GM19328 (cell line): Measurements from ENCODE around the gene NMT1.

Experiments used
- ATAC-seq: cut with Tn5 transposase; IDR thresholded peaks from one replicate; pipeline ENCODE4 v1.9.1; 2021; ENCODE audit warnings: mild to moderate bottlenecking, moderate library complexity; ENCODE audit not compliant: unreplicated experiment

The NMT1 gene

DNA sequence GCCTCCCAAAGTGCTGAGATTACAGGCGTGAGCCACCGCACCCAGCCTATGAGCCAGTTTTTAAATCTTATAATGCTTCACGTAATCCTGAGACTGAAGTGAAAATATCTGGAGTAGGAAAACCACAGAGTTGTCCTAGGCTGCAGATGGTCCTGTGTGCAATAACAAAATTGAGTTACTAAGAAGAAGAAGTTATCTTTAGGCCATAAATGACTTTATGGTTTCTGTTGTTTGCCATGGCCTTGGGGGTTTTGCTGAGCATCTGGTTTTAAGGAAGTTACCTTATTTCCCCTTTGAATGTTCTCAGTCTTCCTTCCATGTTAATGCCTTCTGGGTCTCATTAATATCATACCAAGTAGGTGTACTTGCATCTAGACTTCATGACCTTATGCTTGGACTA, 16.5 kb downstream of the NMT1 start:
- ATAC-seq, result no peak

DNA sequence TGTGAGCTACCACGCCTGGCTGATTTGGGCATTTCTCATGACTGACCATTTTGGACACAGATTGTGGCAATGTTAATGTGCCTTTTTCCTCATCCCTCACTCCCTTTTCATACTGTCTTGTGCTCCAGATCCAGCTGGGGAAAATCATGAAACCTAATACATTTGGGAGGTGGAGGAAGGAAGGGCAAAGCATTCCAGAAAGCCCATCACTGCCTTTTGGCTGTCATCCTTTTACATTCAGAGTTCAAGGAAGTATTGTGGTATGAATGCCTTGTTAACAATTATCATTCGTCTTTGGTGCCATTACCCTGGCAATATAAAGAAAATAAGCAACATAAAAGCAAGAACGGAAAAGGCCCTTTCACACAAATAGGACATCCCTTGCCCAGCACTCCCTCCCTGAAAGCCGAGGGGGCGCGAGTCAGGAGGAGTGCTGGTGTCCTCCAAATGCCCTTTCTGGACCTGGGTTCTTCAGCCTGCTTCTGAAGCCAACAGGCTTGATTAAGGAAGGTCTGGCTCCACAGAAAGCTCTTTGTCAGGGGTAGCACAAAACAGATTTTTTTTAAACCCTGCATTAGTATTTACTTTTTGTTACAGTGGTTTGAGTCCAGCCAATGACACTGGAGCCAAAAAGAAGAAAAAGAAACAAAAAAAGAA, 20.1 kb downstream of the NMT1 start:
- ATAC-seq, result no peak

DNA sequence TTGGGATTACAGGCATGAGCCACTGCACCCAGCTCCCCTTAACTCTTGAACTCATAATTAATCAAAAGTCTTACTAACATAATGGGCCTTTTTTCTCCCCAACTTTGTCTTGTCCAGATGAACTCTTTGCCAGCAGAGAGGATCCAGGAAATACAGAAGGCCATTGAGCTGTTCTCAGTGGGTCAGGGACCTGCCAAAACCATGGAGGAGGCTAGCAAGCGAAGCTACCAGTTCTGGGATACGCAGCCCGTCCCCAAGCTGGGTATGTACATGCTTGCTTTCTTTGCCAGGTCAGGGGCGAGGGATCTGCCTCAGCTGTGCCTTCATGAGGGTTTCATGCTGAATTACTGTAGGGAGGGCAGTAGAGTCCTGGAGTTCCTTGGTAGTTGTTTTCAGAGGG, 25.3 kb downstream of the NMT1 start:
- ATAC-seq, result no peak

DNA sequence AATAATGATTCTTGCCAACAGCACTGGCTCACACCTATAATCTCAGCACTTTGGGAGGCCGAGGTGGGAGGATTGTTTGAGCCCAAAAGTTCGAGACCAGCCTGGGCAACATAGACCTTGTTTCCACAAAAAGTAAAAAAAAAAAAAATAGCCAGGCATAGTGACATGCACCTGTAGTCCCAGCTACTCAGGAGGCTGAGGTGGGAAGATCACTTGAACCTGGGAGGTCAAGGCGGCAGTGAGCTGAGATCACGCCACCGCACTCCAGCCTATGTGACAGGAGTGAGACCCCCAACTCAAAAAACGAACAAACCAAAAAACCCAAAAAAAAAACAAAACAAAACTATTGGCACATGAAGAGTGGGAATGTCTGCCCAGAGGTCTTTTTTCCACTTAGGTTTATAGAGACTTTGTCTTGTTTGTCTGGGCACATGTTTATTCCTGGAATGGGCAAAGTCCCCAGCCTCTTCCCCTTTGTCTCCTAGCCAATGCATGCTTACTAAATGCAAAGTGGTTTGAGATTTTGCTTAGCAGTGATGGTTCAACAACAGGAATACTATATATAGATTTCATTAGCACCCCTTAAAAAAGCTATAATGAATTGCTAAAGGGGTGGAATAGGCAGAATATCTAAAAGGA, 25.9 kb downstream of the NMT1 start:
- no peak for ATAC-seq

DNA sequence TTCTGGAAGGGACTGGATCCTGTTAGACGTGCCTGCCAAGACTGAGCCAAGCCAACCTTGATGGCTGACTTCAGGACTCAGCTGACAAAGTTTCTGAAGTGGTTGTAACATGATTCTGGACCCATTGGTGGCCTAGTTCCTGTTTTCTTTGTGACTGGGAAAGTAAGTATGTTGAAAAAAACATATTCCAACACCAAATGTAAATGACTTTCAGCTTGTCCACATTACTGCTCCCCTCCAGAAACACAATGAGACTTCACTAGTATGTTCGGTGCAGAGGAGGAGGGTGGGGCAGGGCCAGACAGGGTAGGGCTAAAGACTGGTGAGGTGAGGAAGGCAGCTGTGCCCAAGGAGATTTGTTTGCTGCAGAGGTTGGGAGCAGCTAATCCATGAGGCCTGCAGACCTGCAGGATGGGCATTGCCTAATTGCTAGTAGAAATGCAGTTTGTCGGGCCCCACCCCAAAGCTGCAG, 26.4 kb downstream of the NMT1 start:
- no peak for ATAC-seq

DNA sequence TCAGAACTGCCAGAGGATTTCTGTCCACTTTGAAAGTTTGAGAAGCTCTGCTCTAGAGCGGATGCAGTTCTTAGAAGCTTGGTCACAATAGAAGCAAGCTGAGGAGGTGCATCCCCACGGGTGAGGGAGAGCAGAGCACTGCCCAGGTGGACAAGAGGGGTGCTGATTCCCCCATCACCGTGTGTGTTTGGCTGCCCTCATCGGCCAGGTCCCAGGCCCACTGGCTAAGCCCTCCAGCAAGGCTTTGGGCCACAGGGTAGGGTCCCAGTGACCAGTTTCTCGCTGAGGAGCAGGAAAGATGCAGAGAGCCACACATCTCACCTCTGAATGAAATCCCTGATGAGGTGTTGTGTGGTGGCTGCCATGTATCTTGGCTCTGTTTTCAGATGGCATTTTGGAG, 26.9 kb downstream of the NMT1 start:
- ATAC-seq, result no peak

DNA sequence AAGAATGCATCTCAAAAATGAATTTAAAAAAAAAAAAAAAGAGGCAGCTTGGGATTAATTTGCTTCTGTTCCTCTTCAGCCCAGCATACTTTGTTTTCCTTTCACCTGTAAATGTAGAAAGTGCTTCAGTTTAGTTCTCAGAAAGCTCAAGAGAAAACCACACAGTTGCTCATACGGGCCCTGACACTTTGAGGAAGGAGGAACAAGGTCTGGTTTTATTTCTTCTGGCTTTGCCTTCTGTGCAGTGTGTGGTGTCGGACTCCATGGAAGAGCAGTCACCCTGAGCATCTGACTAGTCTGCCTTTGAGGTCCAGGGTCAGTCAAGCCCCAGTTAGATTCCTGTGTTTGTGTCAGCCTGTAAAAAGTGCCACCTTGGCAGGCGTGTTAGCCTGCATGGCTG, 27.6 kb downstream of the NMT1 start:
- no peak for ATAC-seq

DNA sequence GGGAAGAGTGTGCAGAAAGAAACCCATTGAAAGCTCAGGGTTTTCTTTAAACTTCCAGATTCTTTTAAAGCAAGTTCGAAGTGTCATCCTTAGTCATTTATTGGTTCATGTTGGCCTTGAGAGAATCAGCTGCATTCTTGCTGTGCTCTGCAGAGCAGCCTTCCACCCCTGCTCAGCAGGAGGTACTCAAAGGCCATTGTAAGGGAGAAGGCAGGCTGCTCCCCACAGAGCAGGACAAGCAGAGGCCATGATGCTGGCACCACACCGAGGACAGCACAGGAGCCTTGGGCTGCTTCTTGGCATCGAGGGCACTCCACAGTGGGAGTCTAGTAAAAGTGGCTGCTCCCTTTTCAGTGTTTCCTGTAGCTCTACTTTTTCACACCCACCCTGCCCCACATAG, 29.6 kb downstream of the NMT1 start:
- no peak for ATAC-seq

- no peak for ATAC-seq
Measured at GRCh38 chr17:45091778-45092425, 30.8 kb downstream of the NMT1 start.

GRCh38 chr17:45092911-45093430, 31.9 kb downstream of the NMT1 start:
- ATAC-seq, result no peak

- no peak for ATAC-seq
Measured at GRCh38 chr17:45093444-45094110, 32.5 kb downstream of the NMT1 start.

- no peak for ATAC-seq
Measured at GRCh38 chr17:45096141-45096540, 35.0 kb downstream of the NMT1 start.

- no peak for ATAC-seq
Measured at GRCh38 chr17:45096926-45097325, 35.8 kb downstream of the NMT1 start.

DNA sequence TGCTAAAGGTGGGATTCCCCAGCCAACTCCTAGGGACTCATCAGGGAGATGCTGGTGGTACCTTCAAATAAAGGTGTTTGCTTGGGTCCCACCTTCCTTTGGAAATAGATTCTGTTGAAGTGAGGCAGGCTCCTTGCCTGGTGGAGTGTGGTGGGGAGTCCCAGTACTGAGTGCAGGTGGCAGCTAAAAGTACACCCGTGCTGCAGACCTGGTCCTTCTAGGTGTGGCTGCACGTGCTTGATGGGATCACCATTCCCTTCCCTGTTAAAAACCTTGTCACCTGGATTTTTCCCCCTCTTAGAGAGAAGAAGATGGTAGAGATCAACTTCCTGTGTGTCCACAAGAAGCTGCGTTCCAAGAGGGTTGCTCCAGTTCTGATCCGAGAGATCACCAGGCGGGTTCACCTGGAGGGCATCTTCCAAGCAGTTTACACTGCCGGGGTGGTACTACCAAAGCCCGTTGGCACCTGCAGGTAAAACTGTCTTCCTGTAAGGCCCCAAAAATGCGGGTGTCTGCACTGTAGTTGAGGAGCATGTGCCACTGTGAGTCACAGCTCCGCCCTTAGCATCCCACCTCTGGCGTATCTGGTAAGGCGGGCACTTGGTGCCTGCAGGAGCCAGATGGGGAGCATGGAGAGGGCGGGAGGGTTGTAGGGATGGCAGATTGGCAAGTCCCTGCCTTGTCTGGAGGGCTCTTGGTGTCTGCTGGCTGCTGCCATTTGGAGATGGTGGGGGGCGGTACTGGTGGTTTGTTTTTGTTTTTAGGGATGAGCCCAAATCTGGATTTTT, 37.2 kb downstream of the NMT1 start:
- no peak for ATAC-seq

DNA sequence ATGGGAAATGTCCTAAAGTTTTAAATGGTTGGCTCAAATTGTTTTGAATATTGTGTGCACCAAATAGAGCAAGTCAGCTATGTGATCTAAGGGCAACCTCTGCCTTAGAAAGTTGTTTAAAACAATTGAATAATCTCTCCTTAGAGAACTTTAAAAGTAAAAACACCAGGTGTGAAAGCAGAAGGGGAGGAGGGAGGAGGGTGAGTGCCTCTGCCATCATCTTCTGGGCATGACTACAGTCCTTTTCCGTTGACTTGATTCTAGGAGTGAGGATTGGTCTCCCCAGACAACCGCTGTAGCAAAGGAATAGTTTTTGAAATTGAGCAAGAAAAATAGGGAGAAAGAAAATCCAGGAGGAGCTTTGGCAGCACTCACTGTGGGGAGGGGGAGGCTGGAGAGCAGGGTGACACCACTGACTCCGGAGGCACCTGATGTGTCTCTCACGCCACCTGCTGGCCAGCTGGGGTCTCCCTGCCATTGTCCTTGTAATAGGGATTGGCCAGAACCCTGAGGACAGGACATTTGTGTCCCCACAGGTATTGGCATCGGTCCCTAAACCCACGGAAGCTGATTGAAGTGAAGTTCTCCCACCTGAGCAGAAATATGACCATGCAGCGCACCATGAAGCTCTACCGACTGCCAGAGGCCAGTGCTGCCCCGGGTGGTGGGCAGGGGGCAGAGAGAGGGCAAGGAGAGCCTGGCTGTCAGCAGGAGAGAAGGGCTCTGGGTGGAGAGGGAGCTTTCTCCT, 37.9 kb downstream of the NMT1 start:
- ATAC-seq, result no peak

GRCh38 chr17:45101546-45101882, 40.4 kb downstream of the NMT1 start:
- ATAC-seq, result no peak

- no peak for ATAC-seq
Measured at GRCh38 chr17:45101883-45102811, 41.0 kb downstream of the NMT1 start.

DNA sequence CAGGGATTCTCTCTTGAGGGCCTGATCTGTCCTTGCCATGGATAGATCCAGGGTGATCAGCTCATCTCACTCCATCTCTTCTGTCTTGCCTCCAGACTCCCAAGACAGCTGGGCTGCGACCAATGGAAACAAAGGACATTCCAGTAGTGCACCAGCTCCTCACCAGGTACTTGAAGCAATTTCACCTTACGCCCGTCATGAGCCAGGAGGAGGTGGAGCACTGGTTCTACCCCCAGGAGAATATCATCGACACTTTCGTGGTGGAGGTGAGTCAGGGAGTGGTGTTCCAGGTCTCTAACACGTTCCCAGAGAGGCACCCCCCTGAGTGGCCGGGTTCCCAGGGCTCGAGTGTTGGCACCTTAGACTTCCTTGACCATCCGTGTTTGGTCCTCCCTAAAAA, 41.7 kb downstream of the NMT1 start:
- ATAC-seq, result no peak

DNA sequence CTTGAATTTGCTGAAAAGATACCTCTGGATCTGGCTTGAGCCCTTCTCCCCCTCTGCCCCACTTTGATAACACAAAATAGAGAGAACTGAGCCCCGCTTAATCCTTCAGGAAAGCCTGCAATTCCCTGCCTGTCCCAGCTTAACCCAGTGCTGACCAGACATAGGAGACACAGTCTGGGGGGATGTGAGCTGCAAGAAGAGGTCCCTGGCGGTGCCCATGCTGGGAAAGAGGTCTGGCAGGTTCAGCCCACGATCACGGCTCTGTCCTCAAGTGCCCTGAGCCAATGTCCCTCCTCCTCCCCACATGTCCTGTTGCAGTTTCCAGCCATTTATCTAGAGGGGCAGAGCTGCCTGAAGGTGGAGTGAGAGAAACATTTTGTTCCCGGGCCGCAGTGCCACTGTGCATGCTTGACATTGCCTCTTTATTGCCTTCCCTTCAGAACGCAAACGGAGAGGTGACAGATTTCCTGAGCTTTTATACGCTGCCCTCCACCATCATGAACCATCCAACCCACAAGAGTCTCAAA, 42.2 kb downstream of the NMT1 start:
- no peak for ATAC-seq
